Measurements from ENCODE around the gene SIK2. TPM values are rescaled to one million over a fixed set of nuclear protein-coding genes. Genes with fewer than 3 reads are reported as not detected.

SIK2 gene
- total RNA-seq, 1 donor from 2014 or later, result 10.0 TPM

- peaks cover 2% of the 10 kb centered on the region for H3K4me1 Mint-ChIP-seq
- DNase-seq, result no peak
- H3K27ac Mint-ChIP-seq, result no peak overlapping the region
- no peak for TF ChIP-seq CTCF (IDR thresholded peaks at IDR 0.05)
- H3K4me3 Mint-ChIP-seq, result no peak overlapping the region
- no peaks in the 10 kb centered on the region for H3K9me3 Mint-ChIP-seq
- ChIA-PET CTCF (no interaction called here), POLR2A (no interaction called here)
- H3K36me3 Mint-ChIP-seq (ENCODE audit: low read depth), result no peaks in the 10 kb centered on the region
- H3K27me3 Mint-ChIP-seq, result no peaks in the 10 kb centered on the region
- intact Hi-C loops (cut with micrococcal nuclease), result no loop called here
- no peak for ATAC-seq (ENCODE audit: low read depth)
These were observed 24.4 kb upstream of the SIK2 start for GRCh38 chr11:111577821-111578220.

- H3K27me3 Mint-ChIP-seq, result no peaks in the 10 kb centered on the region
- H3K36me3 Mint-ChIP-seq (ENCODE audit: low read depth), result no peaks in the 10 kb centered on the region
- intact Hi-C loops (cut with micrococcal nuclease), result no loop called here
- H3K9me3 Mint-ChIP-seq, result no peaks in the 10 kb centered on the region
- no peak overlapping the region for H3K4me3 Mint-ChIP-seq
- DNase-seq, result no peak
- ATAC-seq (ENCODE audit: low read depth), result no peak
- no peak for TF ChIP-seq CTCF (IDR thresholded peaks at IDR 0.05)
- peaks cover under 1% of the 10 kb centered on the region for H3K4me1 Mint-ChIP-seq
- ChIA-PET POLR2A (no interaction called here), CTCF (no interaction called here)
- no peak overlapping the region for H3K27ac Mint-ChIP-seq
These were observed 20.9 kb upstream of the SIK2 start for GRCh38 chr11:111581341-111581740.

GRCh38 chr11:111582163-111582562 is 20.1 kb upstream of the SIK2 start:
- Mint-ChIP-seq H3K27me3 (no peaks in the 10 kb centered on the region), H3K27ac (no peak overlapping the region), H3K9me3 (no peaks in the 10 kb centered on the region), H3K36me3 (ENCODE audit: low read depth) (no peaks in the 10 kb centered on the region), H3K4me1 (peaks cover 4% of the 10 kb centered on the region), H3K4me3 (no peak overlapping the region)
- ChIA-PET CTCF (interaction anchor here (1.1 kb wide), 1 partner anchor 195 kb away, joined by 3 read pairs; no protein-coding TSS in a partner anchor), POLR2A (no interaction called here)
- ATAC-seq (ENCODE audit: low read depth) (no peak), DNase-seq (no peak)
- intact Hi-C loops (cut with micrococcal nuclease), result no loop called here
- no peak for TF ChIP-seq CTCF (IDR thresholded peaks at IDR 0.05)

- DNase-seq, result no peak
- no peak for ATAC-seq (ENCODE audit: low read depth)
- no peak overlapping the region for H3K4me3 Mint-ChIP-seq
- intact Hi-C loops (cut with micrococcal nuclease), result no loop called here
- no peak for TF ChIP-seq CTCF (IDR thresholded peaks at IDR 0.05)
- H3K9me3 Mint-ChIP-seq, result no peaks in the 10 kb centered on the region
- CTCF ChIA-PET, result interaction anchor here (1.1 kb wide), 1 partner anchor 194 kb away, joined by 3 read pairs; no protein-coding TSS in a partner anchor
- H3K27me3 Mint-ChIP-seq, result no peaks in the 10 kb centered on the region
- no peaks in the 10 kb centered on the region for H3K36me3 Mint-ChIP-seq (ENCODE audit: low read depth)
- POLR2A ChIA-PET, result no interaction called here
- no peak overlapping the region for H3K27ac Mint-ChIP-seq
- peaks cover 4% of the 10 kb centered on the region for H3K4me1 Mint-ChIP-seq
These were observed 19.4 kb upstream of the SIK2 start for GRCh38 chr11:111582881-111583280.

- Mint-ChIP-seq H3K4me3 (no peak overlapping the region), H3K27me3 (peaks cover 2% of the 10 kb centered on the region), H3K4me1 (peaks cover 4% of the 10 kb centered on the region), H3K9me3 (no peaks in the 10 kb centered on the region), H3K27ac (no peak overlapping the region), H3K36me3 (ENCODE audit: low read depth) (no peaks in the 10 kb centered on the region)
- DNase-seq (no peak), ATAC-seq (ENCODE audit: low read depth) (no peak)
- ChIA-PET CTCF (interaction anchor here (3.9 kb wide), 1 partner anchor 191 kb away, joined by 71 read pairs; no protein-coding TSS in a partner anchor), POLR2A (no interaction called here)
- intact Hi-C loops (cut with micrococcal nuclease), result no loop called here
- no peak for TF ChIP-seq CTCF (IDR thresholded peaks at IDR 0.05)
These were observed 16.9 kb upstream of the SIK2 start for GRCh38 chr11:111585371-111585770.
